GM13977 (cell line): ENCODE data around the gene ADCY1.
A peak's percentile ranks its signal among the peaks of the same experiment; 100 is the strongest.

Experiments used
- DNase-seq: peaks from one replicate; pipeline ENCODE4 v3.0.0; 2012; ENCODE audit warnings: low spot score
- in situ Hi-C: fragments of 300-500 bp; cut with MboI; formaldehyde crosslinking; loops from one replicate; pipeline ENCODE4 v1.12.0; 2022; ENCODE audit warnings: low sequenced_read_pairs, low pct_unique_long_range_greater_than_20kb, mixed read lengths, inconsistent platforms; ENCODE audit not compliant: unreplicated experiment
- TF ChIP-seq, protein P1 (sequence below): IDR thresholded peaks from 2 replicates; pipeline ENCODE4 v1.5.1; 2012; ENCODE audit warnings: mild to moderate bottlenecking, control low read depth; ENCODE audit not compliant: insufficient read depth; ENCODE audit errors: extremely low read depth, missing control alignments

The ADCY1 gene

DNA sequence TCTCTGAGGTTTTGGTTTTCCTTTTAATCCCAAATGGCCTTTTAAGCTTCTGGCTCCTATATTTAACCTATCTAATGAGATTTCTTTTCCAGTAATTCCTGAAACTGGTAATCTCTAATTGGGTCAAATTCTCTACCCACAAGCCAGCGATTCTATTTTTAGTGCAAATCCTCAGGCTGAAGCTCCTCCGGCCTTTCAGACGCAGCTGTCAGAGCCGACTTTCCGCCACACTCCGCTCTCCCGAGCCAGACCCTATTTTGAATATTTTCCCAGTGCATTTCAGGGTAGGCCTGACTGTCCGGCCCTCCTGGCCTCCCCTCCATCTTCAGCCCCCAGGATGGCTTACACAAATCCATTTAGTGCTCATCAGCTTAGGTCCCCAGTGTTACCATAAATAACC lies 9.7 kb upstream of the ADCY1 start:
- in situ Hi-C loops, result no loop called here
- TF ChIP-seq, protein P1, sequence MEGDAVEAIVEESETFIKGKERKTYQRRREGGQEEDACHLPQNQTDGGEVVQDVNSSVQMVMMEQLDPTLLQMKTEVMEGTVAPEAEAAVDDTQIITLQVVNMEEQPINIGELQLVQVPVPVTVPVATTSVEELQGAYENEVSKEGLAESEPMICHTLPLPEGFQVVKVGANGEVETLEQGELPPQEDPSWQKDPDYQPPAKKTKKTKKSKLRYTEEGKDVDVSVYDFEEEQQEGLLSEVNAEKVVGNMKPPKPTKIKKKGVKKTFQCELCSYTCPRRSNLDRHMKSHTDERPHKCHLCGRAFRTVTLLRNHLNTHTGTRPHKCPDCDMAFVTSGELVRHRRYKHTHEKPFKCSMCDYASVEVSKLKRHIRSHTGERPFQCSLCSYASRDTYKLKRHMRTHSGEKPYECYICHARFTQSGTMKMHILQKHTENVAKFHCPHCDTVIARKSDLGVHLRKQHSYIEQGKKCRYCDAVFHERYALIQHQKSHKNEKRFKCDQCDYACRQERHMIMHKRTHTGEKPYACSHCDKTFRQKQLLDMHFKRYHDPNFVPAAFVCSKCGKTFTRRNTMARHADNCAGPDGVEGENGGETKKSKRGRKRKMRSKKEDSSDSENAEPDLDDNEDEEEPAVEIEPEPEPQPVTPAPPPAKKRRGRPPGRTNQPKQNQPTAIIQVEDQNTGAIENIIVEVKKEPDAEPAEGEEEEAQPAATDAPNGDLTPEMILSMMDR, result no peak
- no peak for DNase-seq

DNA sequence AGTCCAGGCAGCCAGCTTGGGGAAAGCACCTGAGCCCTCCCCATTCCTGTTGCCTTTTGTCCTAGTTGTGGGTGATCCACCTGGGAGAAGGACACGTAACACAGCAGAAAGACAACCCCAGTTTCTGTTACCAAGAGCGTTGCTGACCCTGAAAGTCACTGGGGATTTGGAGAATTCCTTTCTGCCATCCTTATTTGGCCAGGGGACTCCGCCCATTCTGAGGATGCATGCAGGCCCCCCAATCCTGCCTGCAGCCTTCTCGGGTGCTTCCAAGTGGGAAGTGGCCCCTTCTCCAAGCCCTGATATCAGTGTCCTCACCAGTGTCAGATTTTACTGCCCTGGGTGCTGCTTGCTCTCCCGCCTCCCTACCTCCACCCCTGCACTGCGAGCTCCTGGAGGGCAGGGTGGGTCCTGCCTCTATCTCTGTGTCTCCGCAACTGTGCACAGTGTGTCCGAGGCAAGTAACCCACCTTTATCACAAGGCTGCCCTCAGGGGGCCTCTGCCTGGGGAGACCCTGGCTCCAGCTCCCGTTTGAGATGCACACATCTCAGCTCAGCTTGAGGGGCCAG lies 9.2 kb upstream of the ADCY1 start:
- TF ChIP-seq, protein P1, result no peak
- in situ Hi-C loops, result no loop called here

DNA sequence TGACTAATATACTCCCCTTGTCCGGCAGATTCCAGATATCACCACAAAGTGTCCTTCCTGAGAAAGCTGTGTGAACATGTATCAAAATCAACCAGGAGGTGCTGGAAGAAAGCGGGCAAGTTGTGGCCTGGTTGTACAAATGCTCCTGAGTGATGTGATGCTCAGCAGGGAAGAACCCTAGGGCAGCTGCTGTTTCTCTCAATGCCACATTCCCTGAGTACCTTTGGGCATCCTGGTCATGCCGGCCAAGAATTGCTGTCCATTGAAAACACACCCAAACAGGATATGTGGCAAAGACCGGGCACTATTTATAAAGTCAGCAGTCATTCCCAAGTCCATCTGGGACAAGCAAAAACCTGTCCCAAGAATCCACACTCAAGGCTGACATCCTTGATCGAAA lies 7.8 kb upstream of the ADCY1 start:
- peak; percentile 2 for DNase-seq
- TF ChIP-seq, protein P1, result no peak
- in situ Hi-C loops, result no loop called here

More for the DNA sequence above, 9.2 kb upstream of the ADCY1 start:
- DNase-seq, result peak; percentile 2

DNA sequence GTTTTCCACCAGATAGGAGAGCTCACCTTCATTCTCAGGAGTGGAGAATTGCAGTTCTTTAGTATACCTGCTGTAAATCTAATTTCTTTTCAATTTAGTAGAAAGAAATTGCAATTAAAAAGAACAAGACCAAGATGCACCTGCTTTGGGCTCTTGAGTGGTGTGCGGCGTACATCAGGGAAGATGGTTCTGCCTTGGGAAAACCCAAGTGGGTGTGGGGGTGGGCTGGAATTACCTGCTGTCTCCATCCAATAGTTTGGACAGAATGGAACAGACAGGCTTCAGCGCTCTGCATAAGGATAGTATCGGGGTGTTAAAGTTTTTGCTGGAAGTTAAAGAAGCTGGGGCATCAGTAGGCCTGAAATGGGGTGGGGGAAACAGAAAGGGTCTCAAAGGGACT lies 7.2 kb upstream of the ADCY1 start:
- TF ChIP-seq, protein P1, result no peak
- in situ Hi-C loops, result no loop called here
- peak; percentile 2 for DNase-seq

DNA sequence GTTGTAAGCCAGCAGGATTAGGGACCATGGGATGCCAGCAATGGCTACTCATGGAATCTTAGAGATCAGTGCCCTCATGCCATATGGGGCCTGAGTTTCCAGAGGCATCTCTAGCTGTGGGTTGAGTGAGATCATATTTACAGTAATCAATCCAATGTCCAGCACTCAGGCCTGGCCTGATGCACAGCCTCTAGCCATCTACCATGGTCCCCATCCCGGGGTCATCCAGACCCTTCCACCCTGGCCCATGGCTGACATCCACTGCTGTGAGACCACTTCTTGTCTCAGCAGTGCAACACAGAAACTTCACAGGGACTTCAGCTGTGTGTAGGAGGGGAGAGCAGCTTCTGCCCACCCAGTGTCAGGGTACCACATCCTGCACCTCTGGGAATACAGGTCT lies 6.5 kb upstream of the ADCY1 start:
- in situ Hi-C loops, result no loop called here
- DNase-seq, result peak; percentile 2
- TF ChIP-seq, protein P1, result no peak

DNA sequence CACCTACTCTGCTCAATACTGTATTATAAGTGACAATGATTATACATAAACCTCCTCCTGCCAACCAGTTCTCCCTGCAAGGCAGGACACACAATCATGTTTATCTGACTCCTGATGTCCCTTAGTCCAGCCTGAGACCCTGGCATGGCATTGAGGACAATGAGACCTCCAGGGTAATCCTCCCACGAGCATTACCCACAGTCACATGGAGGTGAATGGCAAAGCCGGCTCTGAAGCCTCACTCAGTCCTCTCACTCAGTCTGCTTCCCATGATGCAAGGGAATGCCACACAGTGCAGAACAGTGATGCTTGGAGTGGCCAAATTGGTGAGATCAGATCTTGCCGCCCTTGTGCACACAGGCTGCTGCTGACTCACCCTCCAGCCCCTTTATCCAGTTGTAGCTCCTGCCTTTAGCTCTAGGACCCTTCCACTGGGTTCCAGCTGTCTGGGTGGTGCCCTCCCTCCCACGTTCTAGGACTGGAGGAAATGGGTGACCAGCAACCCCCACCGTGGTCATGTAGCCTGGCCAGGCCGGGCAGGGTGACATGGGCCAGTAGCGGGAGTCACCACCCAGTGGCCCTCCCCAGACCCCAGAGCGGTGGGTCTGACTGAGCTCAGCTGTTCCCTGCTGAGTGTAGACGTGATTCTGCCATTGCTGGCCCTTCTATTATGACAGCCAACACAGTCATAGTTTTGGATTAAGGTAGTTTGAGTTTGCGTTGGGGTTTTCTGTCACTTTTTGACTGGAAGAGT lies 5.5 kb upstream of the ADCY1 start:
- in situ Hi-C loops, result no loop called here
- DNase-seq, result peak; percentile 2
- TF ChIP-seq, protein P1, result no peak
